GM12878 (cell line): ENCODE results near the gene RHOBTB1. TPM values are rescaled to one million over a fixed set of nuclear protein-coding genes. Genes with fewer than 3 reads are reported as not detected.

Source experiments
- ATAC-seq: fragments of 200-7000 bp; cut with Tn5 transposase; 3 replicates; pipeline ENCODE4 v1.9.1; 2020; ENCODE audit warnings: mild to moderate bottlenecking, moderate library complexity
- BruUV-seq: library from RNA; stranded (reverse); fragments of 400-500 nt; replicated peaks from 2 replicates; lab custom pipeline; 2021; lab: Mats Ljungman, UMichigan
- CTCF ChIA-PET: fragments of 300-600 bp; sonication (Branson Sonifier 250); formaldehyde crosslinking; extraction: SDS; loops from one replicate; lab custom pipeline; 2021; ENCODE audit warnings: inconsistent platforms; lab: Yijun Ruan, JAX
- POLR2A ChIA-PET: fragments of 350-600 bp; formaldehyde crosslinking; extraction: SDS; loops from one replicate; lab custom pipeline; 2021; ENCODE audit warnings: inconsistent platforms; lab: Charles Lee
- RAD21 ChIA-PET: fragments of 300-600 bp; sonication (Branson Sonifier 250); formaldehyde crosslinking; loops from one replicate; lab custom pipeline; 2023; ENCODE audit warnings: antibody characterized with exemption; ENCODE audit not compliant: unreplicated experiment; lab: Charles Lee
- SMC1A ChIA-PET: fragments of 300-600 bp; sonication (Branson Sonifier 250); formaldehyde crosslinking; loops from one replicate; lab custom pipeline; 2023; ENCODE audit not compliant: unreplicated experiment, uncharacterized antibody; lab: Charles Lee
- DNase-seq: peaks from one replicate; pipeline ENCODE4 v3.0.0-alpha.2; 2011; ENCODE audit warnings: low read depth, low spot score
- FAIRE-seq: peaks from 3 replicates; lab custom pipeline; 2011; peaks lifted over from hg19 to GRCh38; lab: Jason Lieb, UNC
- H2AFZ ChIP-seq: 2 replicates; pipeline ENCODE4 v1.6.0; 2011; ENCODE audit warnings: low read depth, low read length, control low read depth; ENCODE audit not compliant: control insufficient read depth
- H3K27ac ChIP-seq: 2 replicates; pipeline ENCODE4 v1.5.1; 2011; ENCODE audit warnings: control low read depth; ENCODE audit not compliant: control insufficient read depth, insufficient read depth
- H3K27me3 ChIP-seq, 2 experiments: replicated peaks in 1 of 2; 2 replicates each; pipeline versions ENCODE4 v1.6.0 to v1.6.1; 2011; ENCODE audit warnings: low read length in 1 of 2; ENCODE audit not compliant: control insufficient read depth in 2 of 2, insufficient read depth in 2 of 2
- H3K36me3 ChIP-seq, 2 experiments: 2 replicates each; pipeline ENCODE4 v1.5.1; 2011; ENCODE audit warnings: low read length in 1 of 2; ENCODE audit not compliant: control insufficient read depth in 2 of 2, insufficient read depth in 2 of 2
- H3K4me1 ChIP-seq: 2 replicates; pipeline ENCODE4 v1.6.1; 2011; ENCODE audit warnings: mild to moderate bottlenecking, low read length, moderate library complexity, mixed read lengths; ENCODE audit not compliant: control insufficient read depth, insufficient read depth
- H3K4me2 ChIP-seq: 2 replicates; pipeline ENCODE4 v1.6.0; 2011; ENCODE audit warnings: control low read depth; ENCODE audit not compliant: control insufficient read depth, insufficient read depth
- H3K4me3 ChIP-seq: fragments of 200-600 bp; sonication (generic); 2 replicates; pipeline ENCODE4 v1.5.1; 2016
- H3K79me2 ChIP-seq: 2 replicates; pipeline ENCODE4 v1.6.0; 2011; ENCODE audit warnings: low read length; ENCODE audit not compliant: control insufficient read depth, insufficient read depth
- H3K9ac ChIP-seq: 2 replicates; pipeline ENCODE4 v1.8.0; 2011; ENCODE audit warnings: low read length, control low read depth, mixed read lengths; ENCODE audit not compliant: control insufficient read depth, insufficient read depth
- H3K9me3 ChIP-seq: replicated peaks from 3 replicates; pipeline ENCODE4 v1.5.1; 2011; ENCODE audit warnings: mild to moderate bottlenecking, low read length; ENCODE audit not compliant: control insufficient read depth, insufficient read depth
- H4K20me1 ChIP-seq: 2 replicates; pipeline ENCODE4 v1.6.0; 2011; ENCODE audit not compliant: control insufficient read depth, insufficient read depth
- ASH2L ChIP-seq: fragments of 300-600, 200-600 bp; sonication (generic); IDR thresholded peaks from 2 replicates; pipeline ENCODE4 v1.6.1; 2017; ENCODE audit warnings: low read depth, mild to moderate bottlenecking, borderline replicate concordance
- BRCA1 ChIP-seq: IDR thresholded peaks from 2 replicates; pipeline ENCODE4 v1.6.1; 2011; ENCODE audit warnings: low read depth, low read length, improper control_type of control experiment
- CBFB ChIP-seq: IDR thresholded peaks from 2 replicates; pipeline ENCODE4 v1.6.1; 2016; ENCODE audit warnings: antibody characterized with exemption, low read depth
- E2F4 ChIP-seq: IDR thresholded peaks from 2 replicates; pipeline ENCODE4 v1.6.1; 2012; ENCODE audit warnings: low read depth, low read length, improper control_type of control experiment
- HDAC6 ChIP-seq: fragments of 200-600 bp; sonication (generic); IDR thresholded peaks from one replicate; pipeline ENCODE4 v1.8.0; 2017; ENCODE audit warnings: antibody characterized with exemption; ENCODE audit not compliant: unreplicated experiment
- KDM1A ChIP-seq: fragments of 200-600 bp; sonication (generic); IDR thresholded peaks from 2 replicates; pipeline ENCODE4 v1.6.1; 2016; ENCODE audit warnings: borderline replicate concordance
- MYC ChIP-seq: IDR thresholded peaks from 2 replicates; pipeline ENCODE4 v1.6.1; 2011; ENCODE audit warnings: mild to moderate bottlenecking, low read length, moderate library complexity, inconsistent platforms; ENCODE audit not compliant: insufficient read depth, insufficient replicate concordance, insufficient read length, severe bottlenecking
- NR2C2 ChIP-seq: IDR thresholded peaks from 2 replicates; pipeline ENCODE4 v1.6.1; 2011; ENCODE audit warnings: borderline replicate concordance, low read depth; ENCODE audit not compliant: control insufficient read depth, insufficient read length
- POLR2AphosphoS5 ChIP-seq: IDR thresholded peaks from 2 replicates; pipeline ENCODE4 v1.6.1; 2011; ENCODE audit warnings: mild to moderate bottlenecking, low read length, inconsistent platforms
- RAD51 ChIP-seq: fragments of 450-650 bp; IDR thresholded peaks from 2 replicates; pipeline ENCODE4 v1.6.1; 2016; ENCODE audit warnings: moderate library complexity, mild to moderate bottlenecking, inconsistent platforms
- SIN3A ChIP-seq: IDR thresholded peaks from 2 replicates; pipeline ENCODE4 v1.6.1; 2012; ENCODE audit warnings: low read depth, low read length, improper control_type of control experiment
- SIX5 ChIP-seq: IDR thresholded peaks from 2 replicates; pipeline ENCODE4 v1.6.1; 2011; ENCODE audit warnings: mild to moderate bottlenecking, low read depth, low read length, moderate library complexity; ENCODE audit not compliant: severe bottlenecking
- SP1 ChIP-seq: IDR thresholded peaks from one replicate; pipeline ENCODE4 v1.6.1; 2011; ENCODE audit warnings: low read depth, low read length
- USF2 ChIP-seq: IDR thresholded peaks from 2 replicates; pipeline ENCODE4 v1.6.1; 2011; ENCODE audit warnings: low read depth, low read length, improper control_type of control experiment, borderline replicate concordance
- WGBS: methylation state at CpG from one replicate; pipeline ENCODE4 v1.1.6; 2016; ENCODE audit warnings: low lambda C conversion rate; ENCODE audit not compliant: insufficient replicate concordance, insufficient coverage; ENCODE audit errors: missing lambda C conversion rate; 5-methylcytosine and 5-hydroxymethylcytosine counted together
- in situ Hi-C: fragments of 300-500 bp; cut with MboI; formaldehyde crosslinking; loops from 9 replicates; pipeline ENCODE4 v1.14.3; 2018; ENCODE audit warnings: mixed read lengths
- intact Hi-C: fragments of 100-400 bp; cut with micrococcal nuclease; formaldehyde crosslinking; loops from one replicate; pipeline ENCODE4 v1.14.2; 2022; ENCODE audit not compliant: unreplicated experiment
- polyA plus RNA-seq, 11 experiments: library from polyadenylated mRNA; depleted of rRNA in 4 of 11; unstranded in 6 of 11; stranded (reverse) in 5 of 11; fragments of >200 nt; fragmentation: Nextera tagmentation in 4 of 11; fragmentation: Illumina TruSeq in 1 of 11; extraction: Ambion mirVana in 4 of 11; extraction: Trizol in 1 of 11; gene quantifications; 1 replicate in 1 of 11; 2 replicates in 10 of 11; pipeline versions ENCODE4 v1.2.1 to v1.2.3, GENCODE V29; 2011 to 2016; ENCODE audit warnings: inconsistent platforms in 2 of 11, missing spikeins in 2 of 11, low read depth in 1 of 11
- total RNA-seq, 4 experiments: library from RNA; depleted of rRNA in 3 of 4; stranded (reverse); fragments of >200 nt in 3 of 4; fragmentation: Illumina TruSeq in 1 of 4; extraction: Trizol in 1 of 4; gene quantifications; 2 replicates each; pipeline versions ENCODE4 v1.2.1 to v1.2.3, GENCODE V29; 2013 to 2021
- TF ChIP-seq, protein P1 (sequence below): IDR thresholded peaks from 2 replicates; pipeline ENCODE4 v1.6.1; 2011; ENCODE audit warnings: mild to moderate bottlenecking, low read depth, low read length, moderate library complexity; ENCODE audit not compliant: insufficient replicate concordance
- TF ChIP-seq, protein P2 (sequence below): fragments of 450-650 bp; IDR thresholded peaks from 2 replicates; pipeline ENCODE4 v1.6.1; 2017; ENCODE audit warnings: mild to moderate bottlenecking, moderate library complexity

RHOBTB1 gene
- total and polyA plus RNA-seq, 10 of the 15 experiments (the other 5 are each of a cell fraction or from before 2014, with no cell fraction given), result not detected

- no peak for TF ChIP-seq SIX5
- no peak for TF ChIP-seq ASH2L
- TF ChIP-seq NR2C2, result no peak
Measured at GRCh38 chr10:60916025-60916424, 28.0 kb downstream of the RHOBTB1 start (continued).

- BruUV-seq, result no TSS peak
- Histone ChIP-seq H4K20me1 (no peaks in the 10 kb centered on the region), H3K27me3 (no peaks in the 10 kb centered on the region), H3K27ac (no peak overlapping the region), H3K9ac (no peak overlapping the region), H3K9me3 (no peaks in the 10 kb centered on the region), H3K36me3 (no peaks in the 10 kb centered on the region), H3K79me2 (no peaks in the 10 kb centered on the region), H2AFZ (no peak overlapping the region), H3K4me2 (no peak overlapping the region), H3K4me3 (no peak overlapping the region), H3K4me1 (no peaks in the 10 kb centered on the region)
- ChIA-PET SMC1A (no interaction called here), CTCF (no interaction called here), POLR2A (no interaction called here), RAD21 (no interaction called here)
- no peak for DNase-seq
- no peak for FAIRE-seq
- WGBS, result 87% methylated on average over 1 of the region's 1 CpG
- no peak for ATAC-seq
- in situ Hi-C loops, result no loop called here
- intact Hi-C loops, result no loop called here
- no peak for TF ChIP-seq POLR2AphosphoS5
- TF ChIP-seq SP1, result no peak
- no peak for TF ChIP-seq BRCA1
- TF ChIP-seq SIN3A, result no peak
- no peak for TF ChIP-seq E2F4
- TF ChIP-seq USF2, result no peak
- TF ChIP-seq KDM1A, result no peak
- TF ChIP-seq, protein P1, sequence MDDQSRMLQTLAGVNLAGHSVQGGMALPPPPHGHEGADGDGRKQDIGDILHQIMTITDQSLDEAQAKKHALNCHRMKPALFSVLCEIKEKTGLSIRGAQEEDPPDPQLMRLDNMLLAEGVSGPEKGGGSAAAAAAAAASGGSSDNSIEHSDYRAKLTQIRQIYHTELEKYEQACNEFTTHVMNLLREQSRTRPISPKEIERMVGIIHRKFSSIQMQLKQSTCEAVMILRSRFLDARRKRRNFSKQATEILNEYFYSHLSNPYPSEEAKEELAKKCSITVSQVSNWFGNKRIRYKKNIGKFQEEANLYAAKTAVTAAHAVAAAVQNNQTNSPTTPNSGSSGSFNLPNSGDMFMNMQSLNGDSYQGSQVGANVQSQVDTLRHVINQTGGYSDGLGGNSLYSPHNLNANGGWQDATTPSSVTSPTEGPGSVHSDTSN, result no peak
- TF ChIP-seq MYC, result no peak
- TF ChIP-seq, protein P2, sequence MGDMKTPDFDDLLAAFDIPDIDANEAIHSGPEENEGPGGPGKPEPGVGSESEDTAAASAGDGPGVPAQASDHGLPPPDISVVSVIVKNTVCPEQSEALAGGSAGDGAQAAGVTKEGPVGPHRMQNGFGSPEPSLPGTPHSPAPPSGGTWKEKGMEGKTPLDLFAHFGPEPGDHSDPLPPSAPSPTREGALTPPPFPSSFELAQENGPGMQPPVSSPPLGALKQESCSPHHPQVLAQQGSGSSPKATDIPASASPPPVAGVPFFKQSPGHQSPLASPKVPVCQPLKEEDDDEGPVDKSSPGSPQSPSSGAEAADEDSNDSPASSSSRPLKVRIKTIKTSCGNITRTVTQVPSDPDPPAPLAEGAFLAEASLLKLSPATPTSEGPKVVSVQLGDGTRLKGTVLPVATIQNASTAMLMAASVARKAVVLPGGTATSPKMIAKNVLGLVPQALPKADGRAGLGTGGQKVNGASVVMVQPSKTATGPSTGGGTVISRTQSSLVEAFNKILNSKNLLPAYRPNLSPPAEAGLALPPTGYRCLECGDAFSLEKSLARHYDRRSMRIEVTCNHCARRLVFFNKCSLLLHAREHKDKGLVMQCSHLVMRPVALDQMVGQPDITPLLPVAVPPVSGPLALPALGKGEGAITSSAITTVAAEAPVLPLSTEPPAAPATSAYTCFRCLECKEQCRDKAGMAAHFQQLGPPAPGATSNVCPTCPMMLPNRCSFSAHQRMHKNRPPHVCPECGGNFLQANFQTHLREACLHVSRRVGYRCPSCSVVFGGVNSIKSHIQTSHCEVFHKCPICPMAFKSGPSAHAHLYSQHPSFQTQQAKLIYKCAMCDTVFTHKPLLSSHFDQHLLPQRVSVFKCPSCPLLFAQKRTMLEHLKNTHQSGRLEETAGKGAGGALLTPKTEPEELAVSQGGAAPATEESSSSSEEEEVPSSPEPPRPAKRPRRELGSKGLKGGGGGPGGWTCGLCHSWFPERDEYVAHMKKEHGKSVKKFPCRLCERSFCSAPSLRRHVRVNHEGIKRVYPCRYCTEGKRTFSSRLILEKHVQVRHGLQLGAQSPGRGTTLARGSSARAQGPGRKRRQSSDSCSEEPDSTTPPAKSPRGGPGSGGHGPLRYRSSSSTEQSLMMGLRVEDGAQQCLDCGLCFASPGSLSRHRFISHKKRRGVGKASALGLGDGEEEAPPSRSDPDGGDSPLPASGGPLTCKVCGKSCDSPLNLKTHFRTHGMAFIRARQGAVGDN, result no peak
- TF ChIP-seq HDAC6, result no peak
- no peak for TF ChIP-seq CBFB
- no peak for TF ChIP-seq RAD51
Measured at GRCh38 chr10:60914690-60915141, 29.3 kb downstream of the RHOBTB1 start.
